HK-2 (cell line): ENCODE results near the gene PKDCC.
"Not testable (repeated sequence)": the region's sequence is repeated elsewhere in the genome, so short reads cannot be mapped to it uniquely, and the experiment has no call there.

Experiments
- DNase-seq: peaks from one replicate; pipeline ENCODE4 v3.0.0-alpha.2; 2018; ENCODE audit not compliant: unreplicated experiment

Gene PKDCC

GRCh38 chr2:42063431-42064171 lies 15.8 kb downstream of the PKDCC start:
- DNase-seq = no peak

GRCh38 chr2:42064417-42064942 lies 16.7 kb downstream of the PKDCC start:
- DNase-seq = no peak

GRCh38 chr2:42065753-42066152 lies 17.9 kb downstream of the PKDCC start:
- not testable (repeated sequence) for DNase-seq

- DNase-seq = not testable (repeated sequence)
Measured at GRCh38 chr2:42067001-42067400, 19.2 kb downstream of the PKDCC start.

- no peak for DNase-seq
Measured at GRCh38 chr2:42067521-42067920, 19.7 kb downstream of the PKDCC start.

GRCh38 chr2:42068571-42069178 lies 20.9 kb downstream of the PKDCC start:
- DNase-seq = no peak

- DNase-seq = no peak
Measured at GRCh38 chr2:42069568-42069967, 21.7 kb downstream of the PKDCC start.

GRCh38 chr2:42071791-42072190 lies 24.0 kb downstream of the PKDCC start:
- DNase-seq = no peak

GRCh38 chr2:42072349-42073118 lies 24.7 kb downstream of the PKDCC start:
- DNase-seq = no peak

- no peak for DNase-seq
Measured at GRCh38 chr2:42073739-42074503, 26.1 kb downstream of the PKDCC start.

GRCh38 chr2:42074661-42075060 lies 26.8 kb downstream of the PKDCC start:
- DNase-seq = no peak

- DNase-seq = no peak
Measured at GRCh38 chr2:42076357-42077225, 28.8 kb downstream of the PKDCC start.

GRCh38 chr2:42077343-42077742 lies 29.5 kb downstream of the PKDCC start:
- DNase-seq = no peak

GRCh38 chr2:42079737-42080287 lies 32.0 kb downstream of the PKDCC start:
- no peak for DNase-seq

- not testable (repeated sequence) for DNase-seq
Measured at GRCh38 chr2:42081151-42081550, 33.3 kb downstream of the PKDCC start.

GRCh38 chr2:42082016-42082415 lies 34.2 kb downstream of the PKDCC start:
- DNase-seq = no peak

- no peak for DNase-seq
Measured at GRCh38 chr2:42084231-42084671, 36.4 kb downstream of the PKDCC start.

- not testable (repeated sequence) for DNase-seq
Measured at GRCh38 chr2:42085070-42085469, 37.2 kb downstream of the PKDCC start.

- peak; percentile 33 for DNase-seq
Measured at GRCh38 chr2:42085706-42086487, 38.1 kb downstream of the PKDCC start.
